22Rv1 (cell line): Measurements from ENCODE around the gene FBN1.

Source experiments
- H3K27ac ChIP-seq: fragments of 450-650 bp; 2 replicates; pipeline ENCODE4 v1.5.1; 2017
- CTCF ChIP-seq: fragments of 450-650 bp; IDR thresholded peaks from 2 replicates; pipeline ENCODE4 v1.5.1; 2017; ENCODE audit warnings: mild to moderate bottlenecking
- ZFX ChIP-seq: fragments of 450-650 bp; IDR thresholded peaks from 2 replicates; pipeline ENCODE4 v1.6.1; 2017; ENCODE audit warnings: antibody characterized with exemption, borderline replicate concordance

The FBN1 gene

GRCh38 chr15:48418343-48418742 is 227.2 kb downstream of the FBN1 start:
- TF ChIP-seq CTCF (no peak), ZFX (no peak)
- H3K27ac ChIP-seq, result no peak overlapping the region

- TF ChIP-seq CTCF (no peak), ZFX (no peak)
- no peak overlapping the region for H3K27ac ChIP-seq
Measured at GRCh38 chr15:48416301-48416700, 229.2 kb downstream of the FBN1 start.

GRCh38 chr15:48415036-48415886 is 230.2 kb downstream of the FBN1 start:
- TF ChIP-seq CTCF (no peak), ZFX (no peak)
- H3K27ac ChIP-seq, result no peak overlapping the region

GRCh38 chr15:48414015-48414414 is 231.5 kb downstream of the FBN1 start:
- H3K27ac ChIP-seq, result no peak overlapping the region
- TF ChIP-seq ZFX (no peak), CTCF (no peak)

- no peak overlapping the region for H3K27ac ChIP-seq
- TF ChIP-seq ZFX, result no peak
- no peak for TF ChIP-seq CTCF
Measured at GRCh38 chr15:48413304-48413703, 232.2 kb downstream of the FBN1 start.

GRCh38 chr15:48411971-48412591 is 233.4 kb downstream of the FBN1 start:
- TF ChIP-seq CTCF (no peak), ZFX (no peak)
- no peak overlapping the region for H3K27ac ChIP-seq

GRCh38 chr15:48409623-48410022 is 235.9 kb downstream of the FBN1 start:
- no peak overlapping the region for H3K27ac ChIP-seq
- no peak for TF ChIP-seq CTCF
- TF ChIP-seq ZFX, result no peak
